Lower leg skin (tissue), 3 donors: ENCODE results near the gene EPS8L1.

Experiments
- CTCF ChIP-seq, 3 donors: fragments of 450-650 bp; IDR thresholded peaks; one replicate each; pipeline ENCODE4 v1.5.1; 2016; ENCODE audit warnings: antibody characterized with exemption in 3 of 3, mild to moderate bottlenecking in 3 of 3, moderate library complexity in 2 of 3
- POLR2A ChIP-seq, 2 donors: fragments of 450-650 bp; IDR thresholded peaks; one replicate each; pipeline ENCODE4 v1.6.1; 2016 to 2017; ENCODE audit warnings: antibody characterized with exemption in 2 of 2, mild to moderate bottlenecking in 1 of 2, moderate library complexity in 1 of 2

- TF ChIP-seq CTCF (IDR thresholded peaks at IDR 0.05): no peak
- no peak for TF ChIP-seq POLR2A (IDR thresholded peaks at IDR 0.05)
These were observed 16.7 kb upstream of the EPS8L1 start for GRCh38 chr19:55058781-55059610.
